ENCODE measurements around the gene ZFP36.

ZFP36 gene

GRCh38 chr19:39390451-39390750, 16.2 kb upstream of the ZFP36 start:
- Histone ChIP-seq H3K27me3 (ENCODE audit: control insufficient read depth, low read length) (no peaks in the 10 kb centered on the region), H3K4me2 (ENCODE audit: low read length) (peak overlapping the region; percentile 90), H3F3A (ENCODE audit: control insufficient read depth, insufficient read depth) (no peaks in the 10 kb centered on the region; the same call in 1 of the 2 replicates), H3K9me2 (replicated peaks; ENCODE audit: control insufficient read depth, low read length) (no peaks in the 10 kb centered on the region), H3K9me3 (ENCODE audit: control insufficient read depth, insufficient read depth, low read length) (no peaks in the 10 kb centered on the region), H3K36me3 (ENCODE audit: control insufficient read depth, low read length) (peaks cover 57% of the 10 kb centered on the region), H3K4me3 (ENCODE audit: low read length) (peak overlapping the region; percentile 80), H3K4me1 (ENCODE audit: control insufficient read depth, low read length) (peaks cover 18% of the 10 kb centered on the region), H3K27ac (ENCODE audit: low read depth, low read length) (peak overlapping the region; percentile 78), H3K79me2 (ENCODE audit: control insufficient read depth, low read length) (peaks cover 39% of the 10 kb centered on the region), H4K20me1 (ENCODE audit: control insufficient read depth, insufficient read depth, low read depth, low read length) (peaks cover 4% of the 10 kb centered on the region; the same call in 1 of the 2 replicates)
- TF ChIP-seq CTCF (IDR thresholded peaks at IDR 0.05; ENCODE audit: low read depth, low read length, poor library complexity, severe bottlenecking) = no peak
- no peak for TF ChIP-seq EZH2phosphoT487 (IDR thresholded peaks at IDR 0.05; ENCODE audit: borderline replicate concordance, low read length)

DNA sequence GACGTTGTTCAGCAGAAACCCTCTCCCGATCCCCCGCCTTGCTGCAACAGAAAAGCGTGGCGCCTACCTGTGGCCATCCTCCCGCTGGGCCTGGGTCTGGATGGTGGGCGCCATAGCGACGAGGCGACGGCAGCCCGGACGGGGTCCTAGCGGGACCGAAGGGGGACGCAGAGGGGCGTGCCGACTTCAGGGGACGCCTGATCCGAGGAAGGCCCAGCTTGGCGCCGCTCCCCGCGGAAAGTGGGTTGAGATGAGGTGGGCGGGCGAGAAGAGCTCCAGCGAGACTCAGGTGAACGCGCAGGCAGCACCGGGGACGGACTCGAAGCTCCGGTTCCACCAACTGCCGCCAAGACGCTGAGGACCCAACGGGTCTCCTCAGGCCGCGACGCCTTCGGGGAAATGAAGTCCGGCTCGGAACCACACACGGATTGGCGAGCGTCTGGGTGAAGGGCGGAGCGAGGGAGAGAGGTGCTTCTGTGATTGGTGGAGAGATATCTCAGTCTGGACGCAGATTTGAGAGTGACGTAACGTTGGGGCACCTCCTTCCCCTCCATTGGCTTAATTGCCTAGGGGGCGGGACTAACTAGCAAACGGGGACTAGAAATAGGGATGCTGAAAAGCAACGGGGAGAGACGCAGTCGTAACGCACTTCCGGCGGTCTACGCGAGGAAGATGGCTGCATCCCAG, 15.8 kb upstream of the ZFP36 start, which contains the start of the genes MED29 and PAF1:
Gene MED29, plus strand, starts transcription at position 628 of the 687 bp plus-strand sequence. Its CDS starts 45 bp downstream, at position 673.
Gene PAF1, minus strand, starts transcription at position 356 of the 687 bp plus-strand sequence. Its CDS starts 242 bp downstream, at position 114.
- TF ChIP-seq EZH2phosphoT487 (IDR thresholded peaks at IDR 0.05; ENCODE audit: borderline replicate concordance, low read length) (no peak), CTCF (IDR thresholded peaks at IDR 0.05; ENCODE audit: low read depth, low read length, poor library complexity, severe bottlenecking) (peak; percentile 41)
- peaks cover 18% of the 10 kb centered on the region for H3K4me1 ChIP-seq (ENCODE audit: control insufficient read depth, low read length)
- peak within 1 kb of the TSS; percentile 78 for H3K27ac ChIP-seq (ENCODE audit: low read depth, low read length)
- peaks cover 39% of the 10 kb centered on the region for H3K79me2 ChIP-seq (ENCODE audit: control insufficient read depth, low read length)
- H3K36me3 ChIP-seq (ENCODE audit: control insufficient read depth, low read length) = peaks cover 52% of the 10 kb centered on the region
- peak within 1 kb of the TSS; percentile 90 for H3K4me2 ChIP-seq (ENCODE audit: low read length)
- no peaks in the 10 kb centered on the region for H3K9me3 ChIP-seq (ENCODE audit: control insufficient read depth, insufficient read depth, low read length)
- no peaks in the 10 kb centered on the region for H3K9me2 ChIP-seq (replicated peaks; ENCODE audit: control insufficient read depth, low read length)
- H4K20me1 ChIP-seq (ENCODE audit: control insufficient read depth, insufficient read depth, low read depth, low read length) = peaks cover 4% of the 10 kb centered on the region; the same call in 1 of the 2 replicates
- H3K4me3 ChIP-seq (ENCODE audit: low read length) = peak within 1 kb of the TSS; percentile 80
- no peaks in the 10 kb centered on the region for H3K27me3 ChIP-seq (ENCODE audit: control insufficient read depth, low read length)
- H3F3A ChIP-seq (ENCODE audit: control insufficient read depth, insufficient read depth) = no peaks in the 10 kb centered on the region; the same call in 1 of the 2 replicates

DNA sequence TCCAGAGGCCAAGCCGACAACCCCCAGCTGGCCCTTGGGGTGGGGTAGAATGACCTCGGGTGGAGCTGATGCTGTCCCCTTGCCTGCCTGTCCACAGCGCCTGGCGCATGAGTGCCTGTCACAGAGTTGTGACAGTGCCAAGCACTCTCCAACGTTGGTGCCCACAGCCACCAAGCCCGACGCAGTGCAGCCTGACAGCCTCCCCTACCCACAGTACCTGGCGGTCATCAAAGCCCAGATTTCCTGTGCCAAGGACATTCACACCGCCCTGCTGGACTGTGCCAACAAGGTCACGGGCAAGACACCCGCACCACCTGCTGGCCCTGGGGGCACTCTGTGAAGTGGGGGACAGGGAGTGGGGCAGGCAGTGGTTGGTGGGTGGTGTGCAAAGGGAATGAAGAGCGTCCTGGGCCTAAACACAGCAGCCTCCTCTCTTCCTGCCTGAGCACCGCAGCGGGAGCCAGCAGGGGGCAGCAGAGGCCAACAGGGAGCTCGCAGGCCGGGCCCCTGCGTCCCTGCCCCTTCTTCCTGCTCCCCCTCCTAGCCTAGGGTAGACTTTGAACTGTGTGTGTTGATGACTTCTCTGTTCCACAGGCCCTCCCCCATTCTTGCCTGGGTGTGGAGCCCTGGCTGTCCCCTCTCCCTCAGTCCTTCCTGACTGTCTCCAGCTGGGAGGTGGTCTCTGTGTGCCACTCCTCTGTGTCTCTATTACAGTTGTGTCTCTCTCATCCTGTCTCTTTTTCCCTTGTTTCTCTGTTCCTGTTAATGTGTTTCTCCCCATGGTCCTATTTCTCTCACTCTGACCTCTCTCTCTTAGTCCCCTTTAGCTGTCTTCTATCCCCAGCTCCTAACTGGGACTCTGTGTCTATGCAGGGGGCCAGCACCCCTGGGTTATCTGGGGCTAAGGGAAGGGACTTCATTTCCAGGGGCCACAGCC, 9.0 kb upstream of the ZFP36 start:
- Histone ChIP-seq H3K4me3 (ENCODE audit: low read length) (peak overlapping the region; percentile 51), H3K9me3 (ENCODE audit: control insufficient read depth, insufficient read depth, low read length) (no peaks in the 10 kb centered on the region), H3K79me2 (ENCODE audit: control insufficient read depth, low read length) (peaks cover 19% of the 10 kb centered on the region), H3K4me1 (ENCODE audit: control insufficient read depth, low read length) (peaks cover 54% of the 10 kb centered on the region), H3K4me2 (ENCODE audit: low read length) (peak overlapping the region; percentile 62), H3F3A (ENCODE audit: control insufficient read depth, insufficient read depth) (peaks cover 21% of the 10 kb centered on the region), H3K27ac (ENCODE audit: low read depth, low read length) (peak overlapping the region; percentile 77), H3K36me3 (ENCODE audit: control insufficient read depth, low read length) (peaks cover 24% of the 10 kb centered on the region), H3K9me2 (replicated peaks; ENCODE audit: control insufficient read depth, low read length) (no peaks in the 10 kb centered on the region), H3K27me3 (ENCODE audit: control insufficient read depth, low read length) (no peaks in the 10 kb centered on the region), H4K20me1 (ENCODE audit: control insufficient read depth, insufficient read depth, low read depth, low read length) (no peaks in the 10 kb centered on the region)
- TF ChIP-seq EZH2phosphoT487 (IDR thresholded peaks at IDR 0.05; ENCODE audit: borderline replicate concordance, low read length) (no peak), CTCF (IDR thresholded peaks at IDR 0.05; ENCODE audit: low read depth, low read length, poor library complexity, severe bottlenecking) (peak; percentile 91)
